Lower leg skin (tissue), 4 donors: ENCODE measurements around the gene ELP2. TPM values are rescaled to one million over a fixed set of nuclear protein-coding genes. Genes with fewer than 3 reads are reported as not detected.
"Not testable (repeated sequence)": the region's sequence is repeated elsewhere in the genome, so short reads cannot be mapped to it uniquely, and the experiment has no call there.

Source experiments
- DNase-seq, 2 donors: peaks; one replicate each; pipeline ENCODE4 v3.0.0-alpha.2; 2019; ENCODE audit warnings: low spot score in 2 of 2
- H3K4me3 ChIP-seq: fragments of 200-600 bp; sonication (generic); 2 replicates; pipeline ENCODE4 v1.5.1; 2017; ENCODE audit warnings: mild to moderate bottlenecking, low read depth; ENCODE audit not compliant: poor library complexity, severe bottlenecking
- CTCF ChIP-seq, 3 donors: fragments of 450-650 bp; IDR thresholded peaks; one replicate each; pipeline ENCODE4 v1.5.1; 2016; ENCODE audit warnings: antibody characterized with exemption in 3 of 3, mild to moderate bottlenecking in 3 of 3, moderate library complexity in 2 of 3
- POLR2A ChIP-seq, 2 donors: fragments of 450-650 bp; IDR thresholded peaks; one replicate each; pipeline ENCODE4 v1.6.1; 2016 to 2017; ENCODE audit warnings: antibody characterized with exemption in 2 of 2, mild to moderate bottlenecking in 1 of 2, moderate library complexity in 1 of 2
- WGBS, 2 donors: methylation state at CpG; one replicate each; pipeline ENCODE4 v1.1.5; 2018; 5-methylcytosine and 5-hydroxymethylcytosine counted together
- intact Hi-C: fragments of 100-400 bp; cut with DNase I; formaldehyde crosslinking; loops from one replicate; pipeline ENCODE4 v1.15.0; 2023; ENCODE audit warnings: low total_unique reads
- total RNA-seq, 4 donors: library from RNA; depleted of rRNA; stranded (reverse); fragments of >200 nt; gene quantifications; one replicate each; pipeline ENCODE4 v1.1.0, GENCODE V29; 2016

The ELP2 gene
- total RNA-seq, 4 donors from 2014 or later = 52.6 to 67.6 (median 59.7) TPM

GRCh38 chr18:36199691-36200295 lies 70.1 kb downstream of the ELP2 start:
- DNase-seq = peak in 1 of 2 donors; percentile 76
- WGBS, 2 donors = 89 to 94% methylated on average over 18 to 19 of the region's 22 CpGs
- TF ChIP-seq CTCF (IDR thresholded peaks at IDR 0.05) (no peak), POLR2A (IDR thresholded peaks at IDR 0.05) (no peak)
- intact Hi-C loops = no loop called here
- no peak overlapping the region for H3K4me3 ChIP-seq

- peak in 1 of 2 donors; percentile 72 for DNase-seq
- no peak overlapping the region for H3K4me3 ChIP-seq
- intact Hi-C loops = no loop called here
- TF ChIP-seq CTCF (IDR thresholded peaks at IDR 0.05) = no peak
- TF ChIP-seq POLR2A (IDR thresholded peaks at IDR 0.05) = no peak
Measured at GRCh38 chr18:36200354-36200771, 70.7 kb downstream of the ELP2 start.

GRCh38 chr18:36201765-36202164 lies 72.1 kb downstream of the ELP2 start:
- peak in 1 of 2 donors; percentile 10 for DNase-seq
- intact Hi-C loops = no loop called here
- TF ChIP-seq CTCF (IDR thresholded peaks at IDR 0.05) (no peak), POLR2A (IDR thresholded peaks at IDR 0.05) (no peak)
- WGBS, 2 donors = 93 to 97% methylated on average over 2 of the region's 2 CpGs
- no peak overlapping the region for H3K4me3 ChIP-seq

- peak in 1 of 2 donors; percentile 36 for DNase-seq
- TF ChIP-seq CTCF (IDR thresholded peaks at IDR 0.05) (no peak), POLR2A (IDR thresholded peaks at IDR 0.05) (no peak)
- H3K4me3 ChIP-seq = no peak overlapping the region
- 85% methylated on average over 7 of the region's 7 CpGs for WGBS, 2 donors
- intact Hi-C loops = no loop called here
Measured at GRCh38 chr18:36203360-36203895, 73.7 kb downstream of the ELP2 start.

GRCh38 chr18:36205166-36205565 lies 75.5 kb downstream of the ELP2 start:
- 84 to 89% methylated on average over 4 of the region's 4 CpGs for WGBS, 2 donors
- no peak for DNase-seq
- no peak for TF ChIP-seq POLR2A (IDR thresholded peaks at IDR 0.05)
- intact Hi-C loops = no loop called here
- no peak overlapping the region for H3K4me3 ChIP-seq

- WGBS, 2 donors = 92 to 93% methylated on average over 1 of the region's 1 CpG
- DNase-seq = no peak
- TF ChIP-seq CTCF (IDR thresholded peaks at IDR 0.05) = no peak
- no peak for TF ChIP-seq POLR2A (IDR thresholded peaks at IDR 0.05)
- no peak overlapping the region for H3K4me3 ChIP-seq
- intact Hi-C loops = no loop called here
Measured at GRCh38 chr18:36207303-36207702, 77.6 kb downstream of the ELP2 start.

- H3K4me3 ChIP-seq, intact Hi-C loops, DNase-seq: not testable (repeated sequence)
- WGBS, 2 donors = 95 to 96% methylated on average over 2 of the region's 2 CpGs
Measured at GRCh38 chr18:36207969-36208368, 78.3 kb downstream of the ELP2 start.
